Measurements from ENCODE around the gene COPS3.
"Not testable (repeated sequence)": the region's sequence is repeated elsewhere in the genome, so short reads cannot be mapped to it uniquely, and the experiment has no call there.

COPS3 gene

DNA sequence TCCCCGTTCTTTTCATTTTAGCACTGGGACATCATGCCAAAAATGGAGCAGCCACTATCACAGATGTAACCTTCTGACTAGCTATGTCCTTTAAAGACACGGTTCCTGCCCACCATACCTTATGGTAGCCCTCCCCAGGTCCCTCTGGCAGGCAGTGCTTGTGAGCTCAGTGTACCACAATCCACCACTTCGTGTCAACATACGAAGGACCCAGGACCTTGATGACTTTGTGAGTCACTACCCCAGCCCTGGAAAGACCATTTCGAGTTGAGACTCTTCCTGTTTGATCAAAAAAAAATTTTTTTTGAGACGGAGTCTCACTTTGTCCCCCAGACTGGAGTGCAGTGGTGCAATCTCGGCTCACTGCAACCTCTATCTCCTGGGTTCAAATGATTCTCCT is 23.0 kb downstream of the COPS3 start:
- Histone ChIP-seq H3K36me3 (ENCODE audit: control insufficient read depth, insufficient read depth, low read length) (peaks cover 30% of the 10 kb centered on the region), H3K27me3 (ENCODE audit: control insufficient read depth, insufficient read depth, low read length) (no peaks in the 10 kb centered on the region)

GRCh38 chr17:17256316-17256715 is 24.7 kb downstream of the COPS3 start:
- H3K4me3 ChIP-seq (ENCODE audit: low read depth, low read length) = no peak overlapping the region
- H3K4me1 ChIP-seq (ENCODE audit: control insufficient read depth, insufficient read depth, low read length) = no peaks in the 10 kb centered on the region
- H3K9me3 ChIP-seq (ENCODE audit: control insufficient read depth, insufficient read depth, low read length) = no peaks in the 10 kb centered on the region
- H3K27me3 ChIP-seq (ENCODE audit: control insufficient read depth, insufficient read depth, low read length) = no peaks in the 10 kb centered on the region
- H3K9ac ChIP-seq (ENCODE audit: low read depth, low read length) = no peak overlapping the region
- peaks cover 27% of the 10 kb centered on the region for H3K36me3 ChIP-seq (ENCODE audit: control insufficient read depth, insufficient read depth, low read length)

More for the DNA sequence above, 23.0 kb downstream of the COPS3 start:
- Histone ChIP-seq H3K9ac (ENCODE audit: low read depth, low read length) (no peak overlapping the region), H3K9me3 (ENCODE audit: control insufficient read depth, insufficient read depth, low read length) (no peaks in the 10 kb centered on the region), H3K4me3 (ENCODE audit: low read depth, low read length) (no peak overlapping the region), H3K4me1 (ENCODE audit: control insufficient read depth, insufficient read depth, low read length) (no peaks in the 10 kb centered on the region)

- H3K4me3 ChIP-seq (ENCODE audit: low read depth, low read length); H3K27me3 ChIP-seq (ENCODE audit: control insufficient read depth, insufficient read depth, low read length); H3K9me3 ChIP-seq (ENCODE audit: control insufficient read depth, insufficient read depth, low read length); H3K4me1 ChIP-seq (ENCODE audit: control insufficient read depth, insufficient read depth, low read length); H3K9ac ChIP-seq (ENCODE audit: low read depth, low read length): not testable (repeated sequence)
- peaks cover 27% of the 10 kb centered on the region for H3K36me3 ChIP-seq (ENCODE audit: control insufficient read depth, insufficient read depth, low read length)
These were observed 25.4 kb downstream of the COPS3 start for GRCh38 chr17:17255689-17256088.

GRCh38 chr17:17254036-17254435 is 27.0 kb downstream of the COPS3 start:
- H3K4me1 ChIP-seq (ENCODE audit: control insufficient read depth, insufficient read depth, low read length) = no peaks in the 10 kb centered on the region
- H3K36me3 ChIP-seq (ENCODE audit: control insufficient read depth, insufficient read depth, low read length) = peaks cover 17% of the 10 kb centered on the region
- no peak overlapping the region for H3K4me3 ChIP-seq (ENCODE audit: low read depth, low read length)
- no peaks in the 10 kb centered on the region for H3K27me3 ChIP-seq (ENCODE audit: control insufficient read depth, insufficient read depth, low read length)
- no peaks in the 10 kb centered on the region for H3K9me3 ChIP-seq (ENCODE audit: control insufficient read depth, insufficient read depth, low read length)
- H3K9ac ChIP-seq (ENCODE audit: low read depth, low read length) = no peak overlapping the region

- no peak overlapping the region for H3K9ac ChIP-seq (ENCODE audit: low read depth, low read length)
- no peaks in the 10 kb centered on the region for H3K9me3 ChIP-seq (ENCODE audit: control insufficient read depth, insufficient read depth, low read length)
- no peaks in the 10 kb centered on the region for H3K27me3 ChIP-seq (ENCODE audit: control insufficient read depth, insufficient read depth, low read length)
- no peaks in the 10 kb centered on the region for H3K4me1 ChIP-seq (ENCODE audit: control insufficient read depth, insufficient read depth, low read length)
- no peak overlapping the region for H3K4me3 ChIP-seq (ENCODE audit: low read depth, low read length)
- H3K36me3 ChIP-seq (ENCODE audit: control insufficient read depth, insufficient read depth, low read length) = peaks cover 16% of the 10 kb centered on the region
These were observed 27.6 kb downstream of the COPS3 start for GRCh38 chr17:17253406-17253805.

DNA sequence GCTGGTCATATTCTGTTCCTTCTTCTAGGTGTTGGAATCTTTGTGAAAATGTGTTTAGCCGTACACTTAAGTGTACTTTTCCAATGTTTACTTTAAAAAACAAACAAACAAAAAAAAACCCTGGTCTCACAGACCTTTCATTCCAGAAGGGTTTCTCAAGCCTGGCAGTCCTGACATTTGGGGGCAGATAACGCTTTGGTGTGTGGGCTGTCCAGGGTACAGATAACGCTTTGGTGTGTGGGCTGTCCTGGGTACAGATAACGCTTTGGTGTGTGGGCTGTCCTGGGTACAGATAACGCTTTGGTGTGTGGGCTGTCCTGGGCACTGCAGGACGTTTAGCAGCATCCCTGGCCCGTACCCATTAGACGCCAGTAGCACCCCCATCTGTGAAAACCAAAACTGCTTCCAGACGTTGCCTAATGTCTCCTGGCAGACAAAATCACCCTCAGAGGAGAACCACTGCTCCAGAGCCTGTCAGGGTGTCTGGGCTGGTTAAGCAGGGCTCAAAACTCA is 28.8 kb downstream of the COPS3 start:
- H3K4me1 ChIP-seq (ENCODE audit: control insufficient read depth, insufficient read depth, low read length) = no peaks in the 10 kb centered on the region
- no peak overlapping the region for H3K9ac ChIP-seq (ENCODE audit: low read depth, low read length)
- no peaks in the 10 kb centered on the region for H3K27me3 ChIP-seq (ENCODE audit: control insufficient read depth, insufficient read depth, low read length)
- peaks cover 17% of the 10 kb centered on the region for H3K36me3 ChIP-seq (ENCODE audit: control insufficient read depth, insufficient read depth, low read length)
- H3K4me3 ChIP-seq (ENCODE audit: low read depth, low read length) = no peak overlapping the region
- H3K9me3 ChIP-seq (ENCODE audit: control insufficient read depth, insufficient read depth, low read length) = no peaks in the 10 kb centered on the region

- Histone ChIP-seq H3K4me3 (ENCODE audit: low read depth, low read length) (no peak overlapping the region), H3K27me3 (ENCODE audit: control insufficient read depth, insufficient read depth, low read length) (no peaks in the 10 kb centered on the region), H3K4me1 (ENCODE audit: control insufficient read depth, insufficient read depth, low read length) (no peaks in the 10 kb centered on the region), H3K9ac (ENCODE audit: low read depth, low read length) (no peak overlapping the region), H3K36me3 (ENCODE audit: control insufficient read depth, insufficient read depth, low read length) (peaks cover 20% of the 10 kb centered on the region), H3K9me3 (ENCODE audit: control insufficient read depth, insufficient read depth, low read length) (no peaks in the 10 kb centered on the region)
These were observed 34.2 kb downstream of the COPS3 start for GRCh38 chr17:17246879-17247278.

DNA sequence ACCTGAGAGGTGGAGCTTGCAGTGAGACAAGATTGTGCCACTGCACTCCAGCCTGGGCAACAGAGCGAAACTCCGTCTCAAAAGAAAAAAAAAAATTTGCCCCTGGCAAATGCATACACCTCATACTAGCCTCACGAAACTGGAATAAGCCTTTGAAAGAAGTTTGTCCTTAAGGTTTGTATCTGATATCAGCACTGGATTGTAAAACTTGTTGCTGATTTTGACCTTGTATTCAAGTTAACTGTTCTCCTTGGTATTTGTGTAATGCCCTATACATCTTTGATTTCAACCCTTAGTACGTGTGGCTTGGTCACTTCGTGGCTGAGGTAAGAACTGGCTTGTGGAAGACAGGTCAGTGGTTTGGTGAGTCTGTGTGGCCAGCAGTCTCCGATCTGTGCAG is 37.9 kb downstream of the COPS3 start:
- Histone ChIP-seq H3K36me3 (ENCODE audit: control insufficient read depth, insufficient read depth, low read length) (peaks cover 13% of the 10 kb centered on the region), H3K27me3 (ENCODE audit: control insufficient read depth, insufficient read depth, low read length) (no peaks in the 10 kb centered on the region), H3K4me3 (ENCODE audit: low read depth, low read length) (no peak overlapping the region), H3K9ac (ENCODE audit: low read depth, low read length) (no peak overlapping the region), H3K4me1 (ENCODE audit: control insufficient read depth, insufficient read depth, low read length) (no peaks in the 10 kb centered on the region), H3K9me3 (ENCODE audit: control insufficient read depth, insufficient read depth, low read length) (no peaks in the 10 kb centered on the region)

GRCh38 chr17:17242246-17242645 is 38.8 kb downstream of the COPS3 start:
- peaks cover 8% of the 10 kb centered on the region for H3K36me3 ChIP-seq (ENCODE audit: control insufficient read depth, insufficient read depth, low read length)
- no peaks in the 10 kb centered on the region for H3K4me1 ChIP-seq (ENCODE audit: control insufficient read depth, insufficient read depth, low read length)
- no peak overlapping the region for H3K4me3 ChIP-seq (ENCODE audit: low read depth, low read length)
- H3K9ac ChIP-seq (ENCODE audit: low read depth, low read length) = no peak overlapping the region
- H3K27me3 ChIP-seq (ENCODE audit: control insufficient read depth, insufficient read depth, low read length) = no peaks in the 10 kb centered on the region
- H3K9me3 ChIP-seq (ENCODE audit: control insufficient read depth, insufficient read depth, low read length) = no peaks in the 10 kb centered on the region

- H3K36me3 ChIP-seq (ENCODE audit: control insufficient read depth, insufficient read depth, low read length) = peaks cover 3% of the 10 kb centered on the region
- H3K9ac ChIP-seq (ENCODE audit: low read depth, low read length) = no peak overlapping the region
- H3K4me1 ChIP-seq (ENCODE audit: control insufficient read depth, insufficient read depth, low read length) = no peaks in the 10 kb centered on the region
- no peak overlapping the region for H3K4me3 ChIP-seq (ENCODE audit: low read depth, low read length)
- no peaks in the 10 kb centered on the region for H3K9me3 ChIP-seq (ENCODE audit: control insufficient read depth, insufficient read depth, low read length)
- no peaks in the 10 kb centered on the region for H3K27me3 ChIP-seq (ENCODE audit: control insufficient read depth, insufficient read depth, low read length)
These were observed 39.4 kb downstream of the COPS3 start for GRCh38 chr17:17241656-17242055.

DNA sequence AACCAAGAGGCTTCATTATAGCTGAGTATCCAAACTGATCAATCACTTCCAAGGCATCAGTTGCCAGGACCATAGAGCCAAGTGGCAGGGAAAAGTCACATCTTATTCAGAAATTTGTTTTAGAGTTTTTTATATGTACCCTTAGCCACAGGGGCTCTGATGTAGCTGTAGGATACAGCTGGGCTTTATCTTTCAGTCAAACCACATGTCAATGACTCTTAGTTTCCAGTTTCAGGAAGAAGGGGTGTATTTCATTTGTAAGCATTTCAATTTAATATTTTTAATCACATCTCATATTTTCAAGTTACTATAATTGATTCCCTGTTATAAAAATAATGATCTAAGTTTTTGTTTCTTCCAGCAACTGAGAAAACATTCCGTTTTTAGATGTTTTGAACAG is 41.2 kb downstream of the COPS3 start:
- no peak overlapping the region for H3K4me3 ChIP-seq (ENCODE audit: low read depth, low read length)
- no peak overlapping the region for H3K9ac ChIP-seq (ENCODE audit: low read depth, low read length)
- H3K27me3 ChIP-seq (ENCODE audit: control insufficient read depth, insufficient read depth, low read length) = no peaks in the 10 kb centered on the region
- no peaks in the 10 kb centered on the region for H3K4me1 ChIP-seq (ENCODE audit: control insufficient read depth, insufficient read depth, low read length)
- H3K9me3 ChIP-seq (ENCODE audit: control insufficient read depth, insufficient read depth, low read length) = no peaks in the 10 kb centered on the region
- peaks cover 3% of the 10 kb centered on the region for H3K36me3 ChIP-seq (ENCODE audit: control insufficient read depth, insufficient read depth, low read length)

GRCh38 chr17:17237026-17237799 is 43.8 kb downstream of the COPS3 start, which contains the start of gene FLCN:
Gene FLCN (minus strand): TSS chr17:17237168. CDS start chr17:17228137, 9,031 bp downstream.
- Histone ChIP-seq H3K27me3 (ENCODE audit: control insufficient read depth, insufficient read depth, low read length) (no peaks in the 10 kb centered on the region), H3K36me3 (ENCODE audit: control insufficient read depth, insufficient read depth, low read length) (no peaks in the 10 kb centered on the region), H3K4me1 (ENCODE audit: control insufficient read depth, insufficient read depth, low read length) (no peaks in the 10 kb centered on the region), H3K9ac (ENCODE audit: low read depth, low read length) (peak within 1 kb of the TSS; percentile 100), H3K4me3 (ENCODE audit: low read depth, low read length) (peak within 1 kb of the TSS; percentile 97), H3K9me3 (ENCODE audit: control insufficient read depth, insufficient read depth, low read length) (no peaks in the 10 kb centered on the region)

Measured in iPS-15b (cell line).